A673 (cell line): ENCODE measurements around the gene SNX8. TPM values are rescaled to one million over a fixed set of nuclear protein-coding genes. Genes with fewer than 3 reads are reported as not detected.
A peak's percentile ranks its signal among the peaks of the same experiment; 100 is the strongest.
"Not testable (repeated sequence)": the region's sequence is repeated elsewhere in the genome, so short reads cannot be mapped to it uniquely, and the experiment has no call there.

ENCODE experiments used
- BruUV-seq: library from RNA; stranded (reverse); fragments of 400-500 nt; replicated peaks from 2 replicates; lab custom pipeline; 2021; lab: Mats Ljungman, UMichigan
- CTCF ChIA-PET: fragments of 300-600 bp; sonication (Branson Sonifier 250); formaldehyde crosslinking; loops from one replicate; lab custom pipeline; 2022; ENCODE audit warnings: antibody characterized with exemption; lab: Charles Lee
- POLR2A ChIA-PET: fragments of 300-600 bp; sonication (Branson Sonifier 250); formaldehyde crosslinking; loops from one replicate; lab custom pipeline; 2022; ENCODE audit warnings: antibody characterized with exemption; ENCODE audit not compliant: low non-redundant PET; lab: Charles Lee
- DNase-seq: peaks from one replicate; pipeline ENCODE4 v3.0.0-alpha.2; 2015; ENCODE audit warnings: low spot score
- H3K27ac ChIP-seq: fragments of 200-600 bp; sonication (generic); 2 replicates; pipeline ENCODE4 v1.5.1; 2016; ENCODE audit warnings: mixed run types, low read depth, mild to moderate bottlenecking, mixed read lengths, antibody characterized with exemption, low read length; ENCODE audit not compliant: poor library complexity, severe bottlenecking
- H3K27me3 ChIP-seq: fragments of 200-600 bp; sonication (generic); replicated peaks from 2 replicates; pipeline ENCODE4 v1.6.1; 2017; ENCODE audit warnings: mixed run types, low read depth, mild to moderate bottlenecking, mixed read lengths, antibody characterized with exemption, low read length; ENCODE audit not compliant: insufficient read depth, poor library complexity
- H3K36me3 ChIP-seq: fragments of 200-600 bp; sonication (generic); 2 replicates; pipeline ENCODE4 v1.6.1; 2016; ENCODE audit warnings: mixed run types, mild to moderate bottlenecking, mixed read lengths, antibody characterized with exemption, low read length; ENCODE audit not compliant: insufficient read depth, poor library complexity, severe bottlenecking
- H3K4me1 ChIP-seq: fragments of 200-600 bp; sonication (generic); 2 replicates; pipeline ENCODE4 v1.6.1; 2017; ENCODE audit warnings: mixed run types, mild to moderate bottlenecking, mixed read lengths, antibody characterized with exemption, low read length; ENCODE audit not compliant: insufficient read depth, poor library complexity, severe bottlenecking
- H3K4me3 ChIP-seq: fragments of 200-600 bp; sonication (generic); 2 replicates; pipeline ENCODE4 v1.5.1; 2016; ENCODE audit warnings: low read depth, mixed run types, mild to moderate bottlenecking, mixed read lengths, low read length; ENCODE audit not compliant: poor library complexity, severe bottlenecking
- H3K9me3 ChIP-seq: fragments of 200-600 bp; sonication (generic); 2 replicates; pipeline ENCODE4 v1.6.1; 2016; ENCODE audit warnings: mixed run types, low read depth, mild to moderate bottlenecking, mixed read lengths, antibody characterized with exemption, low read length; ENCODE audit not compliant: poor library complexity, severe bottlenecking
- EZH2 ChIP-seq: fragments of 200-600 bp; sonication (generic); IDR thresholded peaks from 2 replicates; pipeline ENCODE4 v1.6.1; 2017; ENCODE audit warnings: borderline replicate concordance, low read depth, mild to moderate bottlenecking, mixed read lengths, antibody characterized with exemption, low read length; ENCODE audit not compliant: poor library complexity, severe bottlenecking
- intact Hi-C: fragments of 100-400 bp; cut with micrococcal nuclease; formaldehyde crosslinking; loops from one replicate; pipeline ENCODE4 v1.10.0; 2022; ENCODE audit not compliant: unreplicated experiment
- total RNA-seq: library from RNA; stranded (reverse); gene quantifications from 2 replicates; pipeline ENCODE4 v1.2.3, GENCODE V29; 2021
- TF ChIP-seq, protein P1 (sequence below): fragments of 300-800, 200-600 bp; sonication (generic); conservative IDR thresholded peaks from 2 replicates; pipeline ENCODE4 v1.5.1; 2017; ENCODE audit warnings: low read depth, mild to moderate bottlenecking, antibody characterized with exemption, low read length, moderate library complexity, mixed read lengths

Gene SNX8
- total RNA-seq, 1 experiment from 2014 or later, result 42.9 TPM

- intact Hi-C loops, result no loop called here
- Histone ChIP-seq H3K9me3 (no peaks in the 10 kb centered on the region), H3K4me1 (no peaks in the 10 kb centered on the region), H3K27me3 (no peaks in the 10 kb centered on the region), H3K36me3 (no peaks in the 10 kb centered on the region), H3K27ac (no peak overlapping the region), H3K4me3 (no peak overlapping the region)
- TF ChIP-seq EZH2, result no peak
- TF ChIP-seq, protein P1, sequence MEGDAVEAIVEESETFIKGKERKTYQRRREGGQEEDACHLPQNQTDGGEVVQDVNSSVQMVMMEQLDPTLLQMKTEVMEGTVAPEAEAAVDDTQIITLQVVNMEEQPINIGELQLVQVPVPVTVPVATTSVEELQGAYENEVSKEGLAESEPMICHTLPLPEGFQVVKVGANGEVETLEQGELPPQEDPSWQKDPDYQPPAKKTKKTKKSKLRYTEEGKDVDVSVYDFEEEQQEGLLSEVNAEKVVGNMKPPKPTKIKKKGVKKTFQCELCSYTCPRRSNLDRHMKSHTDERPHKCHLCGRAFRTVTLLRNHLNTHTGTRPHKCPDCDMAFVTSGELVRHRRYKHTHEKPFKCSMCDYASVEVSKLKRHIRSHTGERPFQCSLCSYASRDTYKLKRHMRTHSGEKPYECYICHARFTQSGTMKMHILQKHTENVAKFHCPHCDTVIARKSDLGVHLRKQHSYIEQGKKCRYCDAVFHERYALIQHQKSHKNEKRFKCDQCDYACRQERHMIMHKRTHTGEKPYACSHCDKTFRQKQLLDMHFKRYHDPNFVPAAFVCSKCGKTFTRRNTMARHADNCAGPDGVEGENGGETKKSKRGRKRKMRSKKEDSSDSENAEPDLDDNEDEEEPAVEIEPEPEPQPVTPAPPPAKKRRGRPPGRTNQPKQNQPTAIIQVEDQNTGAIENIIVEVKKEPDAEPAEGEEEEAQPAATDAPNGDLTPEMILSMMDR, result no peak
- ChIA-PET CTCF (no interaction called here), POLR2A (no interaction called here)
- no TSS peak for BruUV-seq
- DNase-seq, result no peak
Observed at GRCh38 chr7:2316578-2316977, 2.3 kb upstream of the SNX8 start.

- no TSS peak for BruUV-seq
- TF ChIP-seq, protein P1, result no peak
- no peak for TF ChIP-seq EZH2
- no peaks in the 10 kb centered on the region for H3K27me3 ChIP-seq
- CTCF ChIA-PET, result no interaction called here
- H3K4me3 ChIP-seq, result no peak overlapping the region
- H3K9me3 ChIP-seq, result no peaks in the 10 kb centered on the region
- no peaks in the 10 kb centered on the region for H3K36me3 ChIP-seq
- no peaks in the 10 kb centered on the region for H3K4me1 ChIP-seq
- intact Hi-C loops, result no loop called here
- POLR2A ChIA-PET, result no interaction called here
- no peak for DNase-seq
- H3K27ac ChIP-seq, result no peak overlapping the region
Observed at GRCh38 chr7:2315787-2316186, 1.5 kb upstream of the SNX8 start.

GRCh38 chr7:2314956-2315530, 802 bp upstream of the SNX8 start:
- POLR2A ChIA-PET, BruUV-seq, CTCF ChIA-PET, H3K27me3 ChIP-seq, intact Hi-C loops, H3K27ac ChIP-seq, DNase-seq, H3K4me1 ChIP-seq, H3K36me3 ChIP-seq, H3K9me3 ChIP-seq: not testable (repeated sequence)
- peak overlapping the region; percentile 69 for H3K4me3 ChIP-seq
